GM12878 (cell line): ENCODE measurements around the gene B3GNT7. TPM values are rescaled to one million over a fixed set of nuclear protein-coding genes. Genes with fewer than 3 reads are reported as not detected.

Source experiments
- ATAC-seq: fragments of 200-7000 bp; cut with Tn5 transposase; 3 replicates; pipeline ENCODE4 v1.9.1; 2020; ENCODE audit warnings: mild to moderate bottlenecking, moderate library complexity
- BruUV-seq: library from RNA; stranded (reverse); fragments of 400-500 nt; replicated peaks from 2 replicates; lab custom pipeline; 2021; lab: Mats Ljungman, UMichigan
- CTCF ChIA-PET: fragments of 300-600 bp; sonication (Branson Sonifier 250); formaldehyde crosslinking; extraction: SDS; loops from one replicate; lab custom pipeline; 2021; ENCODE audit warnings: inconsistent platforms; lab: Yijun Ruan, JAX
- POLR2A ChIA-PET: fragments of 350-600 bp; formaldehyde crosslinking; extraction: SDS; loops from one replicate; lab custom pipeline; 2021; ENCODE audit warnings: inconsistent platforms; lab: Charles Lee
- RAD21 ChIA-PET: fragments of 300-600 bp; sonication (Branson Sonifier 250); formaldehyde crosslinking; loops from one replicate; lab custom pipeline; 2023; ENCODE audit warnings: antibody characterized with exemption; ENCODE audit not compliant: unreplicated experiment; lab: Charles Lee
- SMC1A ChIA-PET: fragments of 300-600 bp; sonication (Branson Sonifier 250); formaldehyde crosslinking; loops from one replicate; lab custom pipeline; 2023; ENCODE audit not compliant: unreplicated experiment, uncharacterized antibody; lab: Charles Lee
- DNase-seq: peaks from one replicate; pipeline ENCODE4 v3.0.0-alpha.2; 2011; ENCODE audit warnings: low read depth, low spot score
- FAIRE-seq: peaks from 3 replicates; lab custom pipeline; 2011; peaks lifted over from hg19 to GRCh38; lab: Jason Lieb, UNC
- H2AFZ ChIP-seq: 2 replicates; pipeline ENCODE4 v1.6.0; 2011; ENCODE audit warnings: low read depth, low read length, control low read depth; ENCODE audit not compliant: control insufficient read depth
- H3K27ac ChIP-seq: 2 replicates; pipeline ENCODE4 v1.5.1; 2011; ENCODE audit warnings: control low read depth; ENCODE audit not compliant: control insufficient read depth, insufficient read depth
- H3K27me3 ChIP-seq, 2 experiments: replicated peaks in 1 of 2; 2 replicates each; pipeline versions ENCODE4 v1.6.0 to v1.6.1; 2011; ENCODE audit warnings: low read length in 1 of 2; ENCODE audit not compliant: control insufficient read depth in 2 of 2, insufficient read depth in 2 of 2
- H3K36me3 ChIP-seq, 2 experiments: 2 replicates each; pipeline ENCODE4 v1.5.1; 2011; ENCODE audit warnings: low read length in 1 of 2; ENCODE audit not compliant: control insufficient read depth in 2 of 2, insufficient read depth in 2 of 2
- H3K4me1 ChIP-seq: 2 replicates; pipeline ENCODE4 v1.6.1; 2011; ENCODE audit warnings: mild to moderate bottlenecking, low read length, moderate library complexity, mixed read lengths; ENCODE audit not compliant: control insufficient read depth, insufficient read depth
- H3K4me2 ChIP-seq: 2 replicates; pipeline ENCODE4 v1.6.0; 2011; ENCODE audit warnings: control low read depth; ENCODE audit not compliant: control insufficient read depth, insufficient read depth
- H3K4me3 ChIP-seq: fragments of 200-600 bp; sonication (generic); 2 replicates; pipeline ENCODE4 v1.5.1; 2016
- H3K79me2 ChIP-seq: 2 replicates; pipeline ENCODE4 v1.6.0; 2011; ENCODE audit warnings: low read length; ENCODE audit not compliant: control insufficient read depth, insufficient read depth
- H3K9ac ChIP-seq: 2 replicates; pipeline ENCODE4 v1.8.0; 2011; ENCODE audit warnings: low read length, control low read depth, mixed read lengths; ENCODE audit not compliant: control insufficient read depth, insufficient read depth
- H3K9me3 ChIP-seq: replicated peaks from 3 replicates; pipeline ENCODE4 v1.5.1; 2011; ENCODE audit warnings: mild to moderate bottlenecking, low read length; ENCODE audit not compliant: control insufficient read depth, insufficient read depth
- H4K20me1 ChIP-seq: 2 replicates; pipeline ENCODE4 v1.6.0; 2011; ENCODE audit not compliant: control insufficient read depth, insufficient read depth
- BHLHE40 ChIP-seq, 2 experiments: fragments of 450-650 bp in 1 of 2; IDR thresholded peaks; 2 replicates each; pipeline ENCODE4 v1.6.1; 2011 to 2017; ENCODE audit warnings: low read depth in 2 of 2, borderline replicate concordance in 1 of 2, improper control_type of control experiment in 1 of 2, low read length in 1 of 2, mild to moderate bottlenecking in 1 of 2
- CBFB ChIP-seq: IDR thresholded peaks from 2 replicates; pipeline ENCODE4 v1.6.1; 2016; ENCODE audit warnings: antibody characterized with exemption, low read depth
- IRF4 ChIP-seq: IDR thresholded peaks from 2 replicates; pipeline ENCODE4 v1.6.1; 2011; ENCODE audit warnings: low read depth, low read length
- JUNB ChIP-seq: IDR thresholded peaks from 2 replicates; pipeline ENCODE4 v1.6.1; 2016; ENCODE audit warnings: antibody characterized with exemption, mild to moderate bottlenecking
- ZNF274 ChIP-seq: IDR thresholded peaks from one replicate; pipeline ENCODE4 v1.8.0; 2011; ENCODE audit not compliant: insufficient read length, insufficient read depth
- ZNF384 ChIP-seq: IDR thresholded peaks from 2 replicates; pipeline ENCODE4 v1.6.1; 2012; ENCODE audit warnings: low read depth, mild to moderate bottlenecking, low read length, improper control_type of control experiment, borderline replicate concordance
- WGBS: methylation state at CpG from one replicate; pipeline ENCODE4 v1.1.6; 2016; ENCODE audit warnings: low lambda C conversion rate; ENCODE audit not compliant: insufficient replicate concordance, insufficient coverage; ENCODE audit errors: missing lambda C conversion rate; 5-methylcytosine and 5-hydroxymethylcytosine counted together
- in situ Hi-C: fragments of 300-500 bp; cut with MboI; formaldehyde crosslinking; loops from 9 replicates; pipeline ENCODE4 v1.14.3; 2018; ENCODE audit warnings: mixed read lengths
- intact Hi-C: fragments of 100-400 bp; cut with micrococcal nuclease; formaldehyde crosslinking; loops from one replicate; pipeline ENCODE4 v1.14.2; 2022; ENCODE audit not compliant: unreplicated experiment
- polyA plus RNA-seq, 11 experiments: library from polyadenylated mRNA; depleted of rRNA in 4 of 11; unstranded in 6 of 11; stranded (reverse) in 5 of 11; fragments of >200 nt; fragmentation: Nextera tagmentation in 4 of 11; fragmentation: Illumina TruSeq in 1 of 11; extraction: Ambion mirVana in 4 of 11; extraction: Trizol in 1 of 11; gene quantifications; 1 replicate in 1 of 11; 2 replicates in 10 of 11; pipeline versions ENCODE4 v1.2.1 to v1.2.3, GENCODE V29; 2011 to 2016; ENCODE audit warnings: inconsistent platforms in 2 of 11, missing spikeins in 2 of 11, low read depth in 1 of 11
- total RNA-seq, 4 experiments: library from RNA; depleted of rRNA in 3 of 4; stranded (reverse); fragments of >200 nt in 3 of 4; fragmentation: Illumina TruSeq in 1 of 4; extraction: Trizol in 1 of 4; gene quantifications; 2 replicates each; pipeline versions ENCODE4 v1.2.1 to v1.2.3, GENCODE V29; 2013 to 2021
- TF ChIP-seq, protein P1 (sequence below), 3 experiments: IDR thresholded peaks in 2 of 3; conservative IDR thresholded peaks in 1 of 3; 2 replicates each; pipeline ENCODE4 v1.5.1; 2011; ENCODE audit warnings: low read depth in 3 of 3, low read length in 3 of 3, mild to moderate bottlenecking in 3 of 3, control low read depth in 2 of 3, moderate library complexity in 2 of 3, inconsistent platforms in 1 of 3, mixed read lengths in 1 of 3; ENCODE audit not compliant: control insufficient read depth in 2 of 3, insufficient read depth in 1 of 3; ENCODE audit errors: extremely low read depth in 1 of 3

Gene B3GNT7
- total and polyA plus RNA-seq, 10 of the 15 experiments (the other 5 are each of a cell fraction or from before 2014, with no cell fraction given), result 0.91 to 12.6 (median 3.7) TPM

DNA sequence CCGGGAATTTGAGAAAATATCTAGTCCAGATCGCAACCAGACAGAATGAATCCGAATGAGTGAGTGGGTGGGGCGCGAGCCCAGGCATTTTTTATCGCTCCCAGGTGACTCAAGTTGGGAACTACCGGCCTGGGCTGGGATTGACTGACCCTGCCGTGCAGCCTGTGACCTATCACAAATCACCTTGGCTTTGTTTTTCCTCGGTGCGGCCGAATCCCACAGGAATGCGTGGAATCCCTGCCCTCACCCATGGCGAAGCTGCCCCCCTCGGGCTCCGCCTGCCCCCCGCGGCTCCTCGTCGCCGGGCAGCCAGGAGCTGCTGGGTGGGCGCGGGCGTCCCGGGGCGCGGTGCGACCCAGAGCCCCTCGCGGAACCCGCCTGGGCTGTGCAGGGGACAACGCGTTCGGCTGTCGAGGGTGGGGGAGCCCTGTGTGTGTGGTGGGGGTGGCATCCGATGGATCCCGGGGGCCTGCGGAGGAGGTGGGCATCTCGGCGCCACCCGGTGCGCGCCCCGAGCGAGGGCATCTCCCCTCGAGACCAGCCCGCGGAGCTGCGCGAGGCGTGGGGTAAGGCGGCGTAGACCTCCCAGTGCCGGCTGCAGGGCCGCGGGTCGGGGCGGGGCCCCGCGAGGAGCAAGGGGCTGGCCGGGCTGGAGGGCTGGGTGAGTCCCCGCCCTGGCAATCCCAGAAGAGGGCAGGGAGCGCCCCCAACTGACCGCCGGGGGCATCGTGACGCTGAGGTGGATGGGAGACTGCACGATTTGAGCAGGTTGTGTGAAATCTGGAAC lies 16.5 kb downstream of the B3GNT7 start (continued):
- TF ChIP-seq BHLHE40 (IDR thresholded peaks at IDR 0.05; ENCODE audit: borderline replicate concordance in 1 of 2, low read depth in 2 of 2, low read length in 1 of 2) (peak; percentile 13 to 46; a peak in 1 of 4 replicates), JUNB (no peak), CBFB (no peak), ZNF384 (no peak)
- TF ChIP-seq, protein P1, sequence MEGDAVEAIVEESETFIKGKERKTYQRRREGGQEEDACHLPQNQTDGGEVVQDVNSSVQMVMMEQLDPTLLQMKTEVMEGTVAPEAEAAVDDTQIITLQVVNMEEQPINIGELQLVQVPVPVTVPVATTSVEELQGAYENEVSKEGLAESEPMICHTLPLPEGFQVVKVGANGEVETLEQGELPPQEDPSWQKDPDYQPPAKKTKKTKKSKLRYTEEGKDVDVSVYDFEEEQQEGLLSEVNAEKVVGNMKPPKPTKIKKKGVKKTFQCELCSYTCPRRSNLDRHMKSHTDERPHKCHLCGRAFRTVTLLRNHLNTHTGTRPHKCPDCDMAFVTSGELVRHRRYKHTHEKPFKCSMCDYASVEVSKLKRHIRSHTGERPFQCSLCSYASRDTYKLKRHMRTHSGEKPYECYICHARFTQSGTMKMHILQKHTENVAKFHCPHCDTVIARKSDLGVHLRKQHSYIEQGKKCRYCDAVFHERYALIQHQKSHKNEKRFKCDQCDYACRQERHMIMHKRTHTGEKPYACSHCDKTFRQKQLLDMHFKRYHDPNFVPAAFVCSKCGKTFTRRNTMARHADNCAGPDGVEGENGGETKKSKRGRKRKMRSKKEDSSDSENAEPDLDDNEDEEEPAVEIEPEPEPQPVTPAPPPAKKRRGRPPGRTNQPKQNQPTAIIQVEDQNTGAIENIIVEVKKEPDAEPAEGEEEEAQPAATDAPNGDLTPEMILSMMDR (IDR thresholded peaks at IDR 0.05 in 2 of 3, conservative IDR thresholded peaks at IDR 0.05 in 1 of 3; ENCODE audit: control insufficient read depth in 2 of 3, extremely low read depth in 1 of 3, insufficient read depth in 1 of 3, low read depth in 3 of 3, low read length in 3 of 3), result peak; percentile 72 to 95 (median 94)
- TF ChIP-seq, all 136 proteins: peak for 15

DNA sequence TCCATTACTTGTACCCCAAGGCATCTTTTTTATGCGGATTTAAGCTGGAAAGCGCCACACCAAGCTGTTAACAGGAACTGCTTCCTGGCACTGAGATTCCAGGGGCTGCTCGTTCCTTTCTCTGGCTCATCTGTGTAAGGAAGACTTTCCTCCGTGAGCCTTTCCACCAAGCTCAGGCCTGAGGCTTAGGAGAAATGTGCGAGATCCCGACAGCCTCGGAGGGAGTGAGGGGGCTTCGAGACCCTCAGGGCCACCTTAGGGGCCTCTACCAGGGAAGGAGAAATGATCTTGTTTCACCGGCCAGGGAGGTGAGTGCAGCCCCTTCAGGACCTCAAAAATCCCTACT lies 17.1 kb downstream of the B3GNT7 start:
- DNase-seq (no peak), FAIRE-seq (no peak), ATAC-seq (no peak)
- WGBS, result 53% methylated on average over 9 of the region's 9 CpGs
- Histone ChIP-seq H3K4me1 (no peaks in the 10 kb centered on the region), H3K79me2 (no peaks in the 10 kb centered on the region), H3K9ac (no peak overlapping the region), H3K4me2 (peak overlapping the region; percentile 74; the same call in 1 of the 2 replicates), H2AFZ (peak overlapping the region; percentile 76), H3K36me3 (no peaks in the 10 kb centered on the region), H3K9me3 (peaks cover 6% of the 10 kb centered on the region; the same call in 2 of the 3 replicates), H3K27ac (no peak overlapping the region), H3K27me3 (no peaks in the 10 kb centered on the region), H4K20me1 (no peaks in the 10 kb centered on the region; the same call in 1 of the 2 replicates), H3K4me3 (no peak overlapping the region)
- ChIA-PET SMC1A (interaction anchor here (1.0 to 4.3 kb wide), 5 partner anchors 115 to 310 kb away, joined by 3 to 32 read pairs (median 6); no protein-coding TSS in a partner anchor), CTCF (interaction anchor here (0.7 to 12.3 kb wide), 19 partner anchors 14 to 588 kb away, joined by 3 to 234 read pairs (median 4); no protein-coding TSS in a partner anchor), POLR2A (interaction anchor here (0.6 kb wide), 1 partner anchor 42 kb away, joined by 3 read pairs; no protein-coding TSS in a partner anchor), RAD21 (interaction anchor here (1.1 to 4.2 kb wide), 3 partner anchors 185 to 428 kb away, joined by 6 to 16 read pairs (median 10); no protein-coding TSS in a partner anchor)
- in situ Hi-C loops (loop anchor here (5.0 kb wide), 1 partner anchor 305 kb away; no protein-coding TSS in a partner anchor), intact Hi-C loops (loop anchor here (1.0 to 5.0 kb wide), 3 partner anchors 185 to 585 kb away; no protein-coding TSS in a partner anchor)
- no TSS peak for BruUV-seq
- no peak for TF ChIP-seq ZNF274
- no peak for TF ChIP-seq IRF4
